ENCODE data around the gene OTUD1.

OTUD1 gene

DNA sequence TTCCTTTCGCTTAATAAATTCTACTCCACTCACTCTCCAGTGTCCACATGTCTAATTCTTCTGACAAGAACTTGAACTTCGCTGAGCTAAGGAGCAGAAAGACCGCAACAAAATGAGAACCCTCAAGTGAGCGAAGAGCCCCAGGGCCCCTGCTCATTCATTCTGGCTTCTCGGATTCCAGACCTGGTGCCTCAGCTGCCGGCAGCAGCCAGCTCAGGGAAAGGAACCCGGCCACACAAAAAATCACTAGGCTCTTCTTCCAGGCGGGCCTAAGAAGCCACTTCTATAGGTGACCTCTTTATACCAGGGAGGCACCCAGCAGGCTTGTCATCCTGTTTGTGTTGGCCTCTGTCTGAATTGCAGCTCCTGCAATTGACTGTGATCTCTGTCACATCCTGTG lies 33.3 kb downstream of the OTUD1 start:
- no peak for DNase-seq

GRCh38 chr10:23474081-23474480 lies 35.2 kb downstream of the OTUD1 start:
- DNase-seq = no peak

GRCh38 chr10:23474626-23475025 lies 35.8 kb downstream of the OTUD1 start:
- no peak for DNase-seq

GRCh38 chr10:23478570-23478969 lies 39.7 kb downstream of the OTUD1 start:
- DNase-seq = no peak

DNA sequence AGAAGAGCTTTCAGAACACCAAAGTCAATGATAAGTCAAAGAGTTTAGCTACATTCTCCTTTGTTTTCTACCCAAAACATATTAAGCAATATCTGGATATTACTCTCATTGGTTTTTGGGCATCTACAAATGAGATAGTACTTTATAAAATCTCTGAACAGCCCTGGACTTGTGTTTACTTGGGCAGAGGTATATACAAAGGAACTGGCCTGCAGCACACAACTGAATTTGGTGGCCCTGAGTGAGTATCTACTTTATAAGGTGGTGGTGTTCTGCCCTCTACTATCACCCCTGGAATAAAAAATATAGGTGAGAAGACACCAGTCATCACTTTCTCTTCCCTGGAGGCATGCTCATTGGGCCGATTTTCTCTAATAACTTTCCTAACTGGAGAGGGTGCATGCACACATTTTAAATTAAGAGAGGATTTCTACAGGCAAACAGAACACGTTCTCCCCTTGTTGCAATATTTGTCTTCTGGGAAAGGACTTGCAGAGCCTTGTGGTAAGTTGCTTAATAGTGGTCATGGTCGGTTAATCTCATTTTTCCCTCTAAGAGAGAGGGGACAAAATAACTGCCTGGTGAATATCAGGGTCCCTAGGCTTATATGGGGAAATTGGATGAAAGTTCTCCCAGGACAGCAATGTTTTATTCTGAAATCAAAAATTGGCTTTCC lies 41.1 kb downstream of the OTUD1 start:
- DNase-seq = no peak

- no peak for DNase-seq
Observed at GRCh38 chr10:23481363-23481961, 42.6 kb downstream of the OTUD1 start.

GRCh38 chr10:23490115-23490514 lies 51.2 kb downstream of the OTUD1 start:
- DNase-seq = no peak

All from activated T-cell treated with anti-CD3 and anti-CD28 coated beads for 4 hours (primary cell).